Stimulated activated CD4-positive, alpha-beta T cell treated with anti-CD3 and anti-CD28 coated beads, Interleukin-15, amount 100 ng/mL, for 1 hour (primary cell): ENCODE results near the gene ANKRD13D.

Experiments
- DNase-seq, 2 donors: peaks; one replicate each; pipeline ENCODE4 v3.0.0-alpha.2; 2020; ENCODE audit warnings: low read depth in 1 of 2, low spot score in 1 of 2

The ANKRD13D gene

DNA sequence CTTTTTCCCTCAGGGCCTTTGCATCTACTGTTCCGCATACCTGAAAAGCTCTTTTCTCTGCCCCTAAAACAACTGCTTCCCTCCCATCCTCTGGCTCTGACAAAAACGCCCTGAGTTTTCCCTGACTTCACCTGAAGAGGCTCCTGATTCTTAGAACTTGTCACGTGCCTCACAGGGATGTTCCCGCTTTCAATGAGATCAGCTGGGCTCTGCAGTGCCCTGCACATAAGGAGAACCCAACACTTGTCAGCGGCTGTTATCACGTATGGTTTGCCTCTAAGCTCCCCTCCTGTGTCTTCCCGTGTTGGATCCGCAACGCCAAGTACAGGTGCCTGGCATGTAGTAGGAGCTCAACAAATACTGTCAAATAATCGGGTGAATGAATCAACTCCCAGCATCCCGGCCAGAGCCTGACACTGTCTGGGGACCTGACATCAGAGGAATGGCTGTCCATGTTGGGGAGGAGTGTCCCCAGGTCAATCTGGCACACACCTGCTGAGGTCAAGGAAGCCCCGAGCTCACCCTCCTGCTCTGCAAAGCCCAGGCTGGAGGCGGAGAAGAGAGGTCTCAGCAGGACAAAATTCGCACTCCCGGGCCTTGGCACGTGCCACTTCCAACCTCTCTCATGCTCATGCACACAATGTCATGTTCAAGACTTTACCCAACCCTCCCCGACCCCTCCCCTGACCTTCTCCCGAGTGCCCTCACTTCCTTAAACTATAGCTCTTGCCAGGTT is 27.0 kb upstream of the ANKRD13D start:
- DNase-seq, result no peak

GRCh38 chr11:67262731-67263675 is 26.1 kb upstream of the ANKRD13D start:
- DNase-seq, result peak in 1 of 2 donors; percentile 56

- no peak for DNase-seq
Measured at GRCh38 chr11:67264260-67264659, 24.8 kb upstream of the ANKRD13D start.

GRCh38 chr11:67264877-67265632 is 24.0 kb upstream of the ANKRD13D start:
- DNase-seq, result no peak

DNA sequence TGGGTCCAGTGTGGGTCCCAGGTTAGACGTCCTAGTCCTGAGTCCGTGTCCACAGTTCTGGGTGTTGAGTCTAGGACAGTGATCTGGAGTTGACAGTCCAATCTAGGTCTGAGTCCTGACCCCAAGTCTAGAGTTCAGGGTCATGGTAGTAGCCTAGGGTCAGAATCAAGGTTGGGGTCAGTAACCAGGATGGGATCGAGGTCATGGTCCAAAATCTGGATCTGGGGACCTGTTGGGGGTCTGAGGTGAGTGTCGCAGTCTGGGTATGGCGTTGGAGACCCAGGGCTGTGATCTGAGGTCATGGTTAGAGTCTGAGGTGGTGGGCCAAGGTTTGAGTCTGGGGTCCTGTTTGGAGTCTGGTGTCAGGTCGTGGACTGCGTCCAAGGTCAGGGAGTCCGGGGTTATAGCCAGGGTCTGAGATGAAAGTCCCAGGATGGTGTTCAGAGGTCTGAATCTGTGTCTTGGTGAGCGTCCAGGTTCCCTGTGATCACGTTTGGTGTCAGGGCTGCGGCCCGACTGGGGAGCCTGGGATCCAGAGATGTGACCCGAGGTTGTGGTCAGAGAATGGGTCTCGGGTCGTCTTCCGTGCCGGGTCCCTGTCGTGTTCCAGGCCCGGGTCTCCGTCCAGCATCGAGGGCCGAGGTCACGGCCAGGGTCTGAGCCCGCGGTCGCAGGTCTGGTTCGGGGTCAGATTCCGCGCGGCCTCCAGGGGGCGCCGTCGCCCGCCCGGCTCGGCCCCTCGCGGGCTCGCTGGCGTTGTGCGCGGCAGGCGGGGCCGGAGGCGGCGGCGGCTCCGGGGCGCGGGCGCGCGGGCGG is 23.3 kb upstream of the ANKRD13D start:
- DNase-seq, result peak; percentile 64 to 74

- DNase-seq, result no peak
Measured at GRCh38 chr11:67266449-67267187, 22.5 kb upstream of the ANKRD13D start, which contains the start of gene GRK2. GRK2 (plus strand) TSS chr11:67266473; CDS start chr11:67266700, 227 bp downstream.

DNA sequence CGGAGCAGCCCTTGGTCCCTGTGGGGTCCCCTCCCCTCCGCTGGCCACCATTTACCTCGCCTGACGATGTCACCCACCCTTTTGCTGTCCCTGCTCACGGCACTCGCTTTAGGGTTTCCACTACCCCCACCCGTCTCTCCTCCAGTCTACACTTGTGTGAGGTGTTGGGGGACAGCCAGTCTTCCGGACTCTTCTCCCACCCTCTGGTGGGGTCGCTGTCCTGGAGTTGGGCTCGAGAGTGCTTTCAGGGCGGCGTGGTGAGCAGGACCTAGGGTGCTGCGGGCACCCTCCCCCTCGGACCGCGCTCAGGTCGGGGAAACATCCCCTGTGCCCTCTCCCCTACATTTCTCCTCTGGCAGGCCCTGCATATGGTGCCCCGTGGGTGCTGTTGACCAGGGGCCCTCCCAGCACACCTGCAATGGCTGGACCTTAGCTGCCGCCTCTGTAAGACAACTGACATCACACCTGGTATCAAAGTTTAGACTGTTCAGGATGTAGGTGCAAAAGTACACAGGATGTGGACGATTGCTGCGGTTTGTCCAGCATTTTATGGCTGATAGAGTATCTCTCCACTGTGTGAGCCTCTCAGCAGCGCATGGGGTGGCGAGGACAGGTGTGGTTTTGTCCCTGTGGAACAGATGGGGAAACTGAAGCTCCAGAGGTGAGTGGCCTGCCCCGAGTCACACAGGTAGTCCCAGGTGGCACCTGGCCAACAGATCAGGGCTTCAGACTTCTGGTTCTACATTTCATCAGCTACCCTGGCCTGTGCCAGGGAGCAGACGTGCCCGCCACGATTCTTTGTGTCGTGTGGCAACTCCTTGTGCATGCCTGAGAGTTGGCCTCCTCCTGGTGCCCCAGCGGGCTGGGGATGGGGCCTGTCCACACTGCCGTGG is 21.7 kb upstream of the ANKRD13D start:
- no peak for DNase-seq

DNA sequence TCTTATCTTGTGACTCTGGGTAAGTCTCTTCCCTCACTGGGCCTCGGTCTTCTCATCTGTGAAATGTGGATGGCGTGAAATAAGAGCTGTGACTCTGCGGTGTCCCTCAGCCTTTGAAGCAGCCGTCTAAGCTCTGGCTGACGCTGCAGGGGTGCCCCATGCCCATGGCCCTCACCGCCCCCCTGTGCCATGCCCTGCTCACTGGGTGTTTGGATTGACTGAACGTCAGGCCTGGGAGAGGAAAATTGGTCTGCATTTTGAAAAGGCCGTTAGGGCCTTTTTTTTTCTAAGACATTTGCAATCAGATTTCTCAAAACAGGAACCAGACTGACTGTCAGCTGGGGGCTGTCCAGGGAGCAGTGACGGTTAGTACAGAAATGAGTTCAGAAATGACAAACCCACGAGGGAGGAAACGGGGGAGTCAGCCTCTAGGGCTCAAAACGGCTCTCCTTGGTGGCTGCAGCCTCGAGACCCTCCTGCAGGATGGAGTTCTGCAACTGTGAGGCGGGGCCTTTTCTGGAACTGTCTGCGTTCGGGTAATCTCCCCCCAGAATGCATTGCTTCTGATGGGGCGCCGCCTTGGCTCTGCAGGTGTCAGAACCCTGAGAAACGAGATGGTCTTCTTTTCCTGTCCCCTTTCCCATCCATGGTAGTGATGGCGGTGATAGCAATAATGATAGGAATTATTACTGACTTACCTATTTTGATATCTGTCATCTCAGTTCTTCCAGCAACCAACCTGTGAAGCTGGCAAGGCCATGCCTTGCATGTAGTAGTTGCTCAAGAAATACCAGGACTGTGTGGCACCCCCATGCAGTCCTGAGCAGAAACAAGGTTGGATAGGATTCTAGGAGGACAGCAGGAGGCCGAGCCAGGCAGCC is 20.8 kb upstream of the ANKRD13D start:
- no peak for DNase-seq

DNA sequence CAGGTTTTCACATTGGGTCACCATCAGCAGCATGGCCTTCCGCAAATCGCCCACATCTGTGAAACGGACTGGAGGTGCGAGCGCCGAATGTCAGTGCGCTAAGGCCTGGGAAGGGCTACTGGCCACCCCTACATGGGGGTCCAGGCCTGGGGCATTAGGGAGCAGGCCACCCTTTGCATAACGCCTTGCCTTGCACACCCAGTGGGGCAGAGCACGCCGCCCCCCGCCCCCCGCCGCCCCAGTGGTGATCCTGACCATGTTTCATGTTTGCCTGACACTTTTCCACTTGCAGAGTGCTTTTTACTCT is 20.2 kb upstream of the ANKRD13D start:
- no peak for DNase-seq

- no peak for DNase-seq
Measured at GRCh38 chr11:67269401-67270255, 19.5 kb upstream of the ANKRD13D start.

DNA sequence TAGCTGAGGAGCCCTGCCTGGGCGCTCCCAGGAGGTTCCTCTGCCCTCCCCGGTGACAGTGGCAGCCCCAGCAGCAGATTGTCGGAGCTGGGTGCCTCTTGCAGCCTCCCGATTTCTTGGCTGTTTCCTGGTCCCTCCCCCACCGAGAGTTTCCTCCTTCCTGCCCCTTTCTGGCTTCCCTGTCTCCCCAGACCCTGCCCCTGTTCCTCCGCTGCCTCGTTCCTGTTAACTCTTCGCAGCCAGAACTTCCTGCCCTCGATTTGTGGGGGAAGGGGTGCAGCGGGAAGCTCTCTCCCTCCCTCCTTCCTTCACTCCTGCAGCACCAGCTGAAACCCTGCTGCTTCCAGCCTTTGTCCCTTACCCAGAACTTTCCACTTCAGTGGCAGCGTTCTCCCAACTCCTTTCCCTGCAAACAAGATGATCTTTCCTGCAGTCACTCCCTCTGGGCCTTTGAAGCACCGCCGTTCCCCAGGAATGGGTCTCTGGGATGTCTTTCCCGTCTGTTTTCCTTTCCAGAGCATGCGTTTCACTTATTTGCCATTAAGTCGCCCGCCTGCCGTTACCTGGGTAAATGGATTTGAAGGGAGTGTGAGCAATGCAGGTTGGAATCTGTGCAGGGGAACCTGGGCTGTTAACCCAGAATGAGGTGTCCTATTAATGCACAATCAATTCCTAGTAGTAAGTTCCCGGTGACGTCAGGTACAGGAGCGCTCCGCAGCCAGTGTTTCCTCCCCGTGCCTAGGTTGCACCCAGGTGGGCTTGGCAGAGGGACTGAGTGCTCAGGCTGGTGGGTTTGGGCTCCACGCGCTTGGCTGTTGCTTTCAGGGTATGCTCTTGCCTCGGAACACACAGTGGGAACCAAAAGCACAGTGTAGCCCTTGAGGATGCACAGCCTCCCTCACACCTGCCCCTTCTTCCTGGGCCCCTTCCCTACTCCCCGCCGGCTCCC is 18.6 kb upstream of the ANKRD13D start:
- DNase-seq, result no peak

DNA sequence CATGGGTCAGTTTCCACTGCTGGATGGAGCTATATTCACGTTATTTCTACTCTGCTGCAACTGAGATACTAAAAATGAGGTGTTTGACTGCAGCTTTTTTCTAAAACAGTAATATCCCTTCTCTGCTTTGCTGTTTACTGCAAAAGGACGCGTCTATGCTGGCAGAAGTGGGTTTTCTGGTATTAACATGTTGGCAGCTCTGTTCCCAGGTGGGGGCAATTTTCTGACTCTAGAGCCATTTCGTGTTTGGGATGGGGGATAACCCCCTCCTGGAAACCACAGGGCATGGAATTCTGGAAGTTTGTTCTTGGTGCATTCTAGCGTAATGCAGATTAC is 17.9 kb upstream of the ANKRD13D start:
- no peak for DNase-seq

- no peak for DNase-seq
Measured at GRCh38 chr11:67271541-67272284, 17.4 kb upstream of the ANKRD13D start.

GRCh38 chr11:67272327-67273259 is 16.5 kb upstream of the ANKRD13D start:
- no peak for DNase-seq
